Liver (tissue), 9 donors: Measurements from ENCODE around the gene CEACAM21. TPM values are rescaled to one million over a fixed set of nuclear protein-coding genes. Genes with fewer than 3 reads are reported as not detected.

ENCODE experiments used
- DNase-seq: peaks from one replicate; pipeline ENCODE4 v3.0.0-alpha.2; 2017; ENCODE audit warnings: low spot score
- H3K27ac ChIP-seq, 2 donors: one replicate each; pipeline ENCODE4 v1.7.0; 2013; ENCODE audit warnings: inconsistent platforms in 2 of 2, low read length in 2 of 2, control low read depth in 1 of 2, low read depth in 1 of 2, mild to moderate bottlenecking in 1 of 2
- H3K27me3 ChIP-seq, 4 donors: one replicate each; pipeline versions ENCODE4 v1.6.1 to v1.7.0; 2013; ENCODE audit warnings: low read length in 3 of 4, inconsistent platforms in 1 of 4, mild to moderate bottlenecking in 1 of 4, moderate library complexity in 1 of 4; ENCODE audit not compliant: control insufficient read depth in 4 of 4, insufficient read depth in 4 of 4
- H3K36me3 ChIP-seq, 4 donors: one replicate each; pipeline versions ENCODE4 v1.6.1 to v1.7.0; 2013; ENCODE audit warnings: low read length in 3 of 4, mild to moderate bottlenecking in 3 of 4, low read depth in 1 of 4, moderate library complexity in 1 of 4; ENCODE audit not compliant: control insufficient read depth in 4 of 4, insufficient read depth in 3 of 4
- H3K4me1 ChIP-seq, 4 donors: one replicate each; pipeline versions ENCODE4 v1.6.1 to v1.7.0; 2013; ENCODE audit warnings: low read length in 3 of 4, mild to moderate bottlenecking in 3 of 4, moderate library complexity in 1 of 4; ENCODE audit not compliant: control insufficient read depth in 4 of 4, insufficient read depth in 4 of 4
- H3K4me3 ChIP-seq, 3 donors: one replicate each; pipeline versions ENCODE4 v1.6.1 to v1.7.0; 2013; ENCODE audit warnings: low read length in 3 of 3, control low read depth in 1 of 3, low read depth in 1 of 3, mild to moderate bottlenecking in 1 of 3
- H3K9ac ChIP-seq, 2 donors: one replicate each; pipeline ENCODE4 v1.7.0; 2013; ENCODE audit warnings: low read length in 2 of 2, mild to moderate bottlenecking in 2 of 2, moderate library complexity in 2 of 2, control low read depth in 1 of 2, low read depth in 1 of 2
- H3K9me3 ChIP-seq, 4 donors: one replicate each; pipeline versions ENCODE4 v1.6.1 to v1.7.0; 2013; ENCODE audit warnings: low read length in 3 of 4; ENCODE audit not compliant: control insufficient read depth in 4 of 4
- EGR1 ChIP-seq, 2 donors: IDR thresholded peaks; 2 replicates each; pipeline ENCODE4 v1.6.1; 2016 to 2018; ENCODE audit warnings: antibody characterized with exemption in 2 of 2, low read depth in 2 of 2
- FOXA1 ChIP-seq: IDR thresholded peaks from 2 replicates; pipeline ENCODE4 v1.6.1; 2016; ENCODE audit warnings: antibody characterized with exemption
- FOXA2 ChIP-seq: IDR thresholded peaks from 2 replicates; pipeline ENCODE4 v1.6.1; 2016; ENCODE audit warnings: antibody characterized with exemption
- GABPA ChIP-seq, 2 donors: IDR thresholded peaks in 1 of 2; conservative IDR thresholded peaks in 1 of 2; 2 replicates each; pipeline ENCODE4 v1.6.1; 2016; ENCODE audit warnings: antibody characterized with exemption in 2 of 2, mild to moderate bottlenecking in 1 of 2, moderate library complexity in 1 of 2
- HNF4A ChIP-seq, 2 donors: conservative IDR thresholded peaks; 2 replicates each; pipeline ENCODE4 v1.6.1; 2016; ENCODE audit warnings: antibody characterized with exemption in 2 of 2, mild to moderate bottlenecking in 2 of 2
- HNF4G ChIP-seq: IDR thresholded peaks from 2 replicates; pipeline ENCODE4 v1.6.1; 2016; ENCODE audit warnings: antibody characterized with exemption
- JUND ChIP-seq, 2 donors: IDR thresholded peaks; 2 replicates each; pipeline ENCODE4 v1.6.1; 2016; ENCODE audit warnings: antibody characterized with exemption in 2 of 2
- NR2F2 ChIP-seq: IDR thresholded peaks from 2 replicates; pipeline ENCODE4 v1.6.1; 2016; ENCODE audit warnings: antibody characterized with exemption
- RXRA ChIP-seq, 2 donors: IDR thresholded peaks; 2 replicates each; pipeline ENCODE4 v1.6.1; 2017 to 2018; ENCODE audit warnings: antibody characterized with exemption in 2 of 2, mild to moderate bottlenecking in 1 of 2
- SP1 ChIP-seq: IDR thresholded peaks from 2 replicates; pipeline ENCODE4 v1.6.1; 2018; ENCODE audit warnings: antibody characterized with exemption, mild to moderate bottlenecking
- TAF1 ChIP-seq: conservative IDR thresholded peaks from 2 replicates; pipeline ENCODE4 v1.6.1; 2016; ENCODE audit warnings: antibody characterized with exemption, mild to moderate bottlenecking
- YY1 ChIP-seq: IDR thresholded peaks from 2 replicates; pipeline ENCODE4 v1.6.1; 2016; ENCODE audit warnings: antibody characterized with exemption, mild to moderate bottlenecking
- WGBS: extraction: QIAGEN DNeasy Blood & Tissue Kit; methylation state at CpG from one replicate; pipeline ENCODE4 v1.1.7; 2013; 5-methylcytosine and 5-hydroxymethylcytosine counted together
- polyA plus RNA-seq, 2 donors: library from polyadenylated mRNA; stranded (reverse) in 1 of 2; unstranded in 1 of 2; fragments of 200-250 nt in 1 of 2; fragments of >200 nt in 1 of 2; fragmentation: Nextera tagmentation in 1 of 2; extraction: Ambion mirVana in 1 of 2; gene quantifications; one replicate each; pipeline versions ENCODE4 v1.2.1 to v1.2.3, GENCODE V29; 2013 to 2015
- total RNA-seq, 2 donors: library from RNA; depleted of rRNA; stranded (reverse); fragments of >200 nt; gene quantifications; one replicate each; pipeline ENCODE4 v1.2.3, GENCODE V29; 2014
- TF ChIP-seq, protein P1 (sequence below): fragments of 150-350 bp; IDR thresholded peaks from 2 replicates; pipeline ENCODE4 v1.5.1; 2017; ENCODE audit warnings: improper control_type of control experiment, low read depth, low read length; ENCODE audit not compliant: missing input control
- TF ChIP-seq, protein P2 (sequence below): IDR thresholded peaks from 2 replicates; pipeline ENCODE4 v1.6.1; 2016; ENCODE audit warnings: antibody characterized with exemption
- TF ChIP-seq, protein P3 (sequence below): IDR thresholded peaks from 2 replicates; pipeline ENCODE4 v1.6.1; 2016; ENCODE audit warnings: antibody characterized with exemption, mild to moderate bottlenecking
- TF ChIP-seq, protein P4 (sequence below): IDR thresholded peaks from 2 replicates; pipeline ENCODE4 v1.6.1; 2016; ENCODE audit warnings: antibody characterized with exemption
- TF ChIP-seq, protein P5 (sequence below): IDR thresholded peaks from 2 replicates; pipeline ENCODE4 v1.6.1; 2016; ENCODE audit warnings: antibody characterized with exemption
- donor health status: healthy.
- donor health status: healthy.
- donor health status: healthy.
- donor health status: healthy.
- donor health status: healthy.

The CEACAM21 gene
- total and polyA plus RNA-seq, 4 donors, result 0.58 to 2.5 (median 1.8) TPM

DNA sequence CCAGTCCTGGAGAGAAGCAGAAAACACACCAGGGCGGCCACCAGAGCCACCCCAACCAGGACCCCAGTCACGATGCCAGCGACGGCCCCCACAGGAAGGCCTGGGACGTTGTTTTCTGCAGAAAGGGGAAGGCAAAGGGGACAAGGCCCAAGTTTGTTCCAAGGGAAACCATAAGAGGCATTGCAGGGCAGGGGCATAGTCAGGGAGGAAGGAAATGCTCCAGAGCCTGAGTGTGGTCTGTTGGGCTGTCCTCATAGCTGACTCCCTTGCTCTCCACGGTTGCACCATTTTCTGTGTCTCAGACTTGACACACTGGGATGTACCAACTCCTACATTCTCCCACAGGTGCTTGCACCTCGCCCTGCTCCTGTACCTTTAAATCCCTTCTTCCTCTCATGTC is 45.7 kb downstream of the CEACAM21 start:
- TF ChIP-seq FOXA1, result no peak
- TF ChIP-seq, protein P1, sequence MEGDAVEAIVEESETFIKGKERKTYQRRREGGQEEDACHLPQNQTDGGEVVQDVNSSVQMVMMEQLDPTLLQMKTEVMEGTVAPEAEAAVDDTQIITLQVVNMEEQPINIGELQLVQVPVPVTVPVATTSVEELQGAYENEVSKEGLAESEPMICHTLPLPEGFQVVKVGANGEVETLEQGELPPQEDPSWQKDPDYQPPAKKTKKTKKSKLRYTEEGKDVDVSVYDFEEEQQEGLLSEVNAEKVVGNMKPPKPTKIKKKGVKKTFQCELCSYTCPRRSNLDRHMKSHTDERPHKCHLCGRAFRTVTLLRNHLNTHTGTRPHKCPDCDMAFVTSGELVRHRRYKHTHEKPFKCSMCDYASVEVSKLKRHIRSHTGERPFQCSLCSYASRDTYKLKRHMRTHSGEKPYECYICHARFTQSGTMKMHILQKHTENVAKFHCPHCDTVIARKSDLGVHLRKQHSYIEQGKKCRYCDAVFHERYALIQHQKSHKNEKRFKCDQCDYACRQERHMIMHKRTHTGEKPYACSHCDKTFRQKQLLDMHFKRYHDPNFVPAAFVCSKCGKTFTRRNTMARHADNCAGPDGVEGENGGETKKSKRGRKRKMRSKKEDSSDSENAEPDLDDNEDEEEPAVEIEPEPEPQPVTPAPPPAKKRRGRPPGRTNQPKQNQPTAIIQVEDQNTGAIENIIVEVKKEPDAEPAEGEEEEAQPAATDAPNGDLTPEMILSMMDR, result no peak
- no peak for TF ChIP-seq TAF1
- no peak for TF ChIP-seq HNF4A (conservative IDR thresholded peaks at IDR 0.05)
- TF ChIP-seq, protein P2, sequence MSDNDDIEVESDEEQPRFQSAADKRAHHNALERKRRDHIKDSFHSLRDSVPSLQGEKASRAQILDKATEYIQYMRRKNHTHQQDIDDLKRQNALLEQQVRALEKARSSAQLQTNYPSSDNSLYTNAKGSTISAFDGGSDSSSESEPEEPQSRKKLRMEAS, result no peak
- no peak for TF ChIP-seq EGR1 (IDR thresholded peaks at IDR 0.05; ENCODE audit: low read depth in 2 of 2)
- TF ChIP-seq GABPA (IDR thresholded peaks at IDR 0.05 in 1 of 2, conservative IDR thresholded peaks at IDR 0.05 in 1 of 2), result no peak
- no peak for TF ChIP-seq FOXA2
- no peak for TF ChIP-seq NR2F2
- TF ChIP-seq, protein P3, sequence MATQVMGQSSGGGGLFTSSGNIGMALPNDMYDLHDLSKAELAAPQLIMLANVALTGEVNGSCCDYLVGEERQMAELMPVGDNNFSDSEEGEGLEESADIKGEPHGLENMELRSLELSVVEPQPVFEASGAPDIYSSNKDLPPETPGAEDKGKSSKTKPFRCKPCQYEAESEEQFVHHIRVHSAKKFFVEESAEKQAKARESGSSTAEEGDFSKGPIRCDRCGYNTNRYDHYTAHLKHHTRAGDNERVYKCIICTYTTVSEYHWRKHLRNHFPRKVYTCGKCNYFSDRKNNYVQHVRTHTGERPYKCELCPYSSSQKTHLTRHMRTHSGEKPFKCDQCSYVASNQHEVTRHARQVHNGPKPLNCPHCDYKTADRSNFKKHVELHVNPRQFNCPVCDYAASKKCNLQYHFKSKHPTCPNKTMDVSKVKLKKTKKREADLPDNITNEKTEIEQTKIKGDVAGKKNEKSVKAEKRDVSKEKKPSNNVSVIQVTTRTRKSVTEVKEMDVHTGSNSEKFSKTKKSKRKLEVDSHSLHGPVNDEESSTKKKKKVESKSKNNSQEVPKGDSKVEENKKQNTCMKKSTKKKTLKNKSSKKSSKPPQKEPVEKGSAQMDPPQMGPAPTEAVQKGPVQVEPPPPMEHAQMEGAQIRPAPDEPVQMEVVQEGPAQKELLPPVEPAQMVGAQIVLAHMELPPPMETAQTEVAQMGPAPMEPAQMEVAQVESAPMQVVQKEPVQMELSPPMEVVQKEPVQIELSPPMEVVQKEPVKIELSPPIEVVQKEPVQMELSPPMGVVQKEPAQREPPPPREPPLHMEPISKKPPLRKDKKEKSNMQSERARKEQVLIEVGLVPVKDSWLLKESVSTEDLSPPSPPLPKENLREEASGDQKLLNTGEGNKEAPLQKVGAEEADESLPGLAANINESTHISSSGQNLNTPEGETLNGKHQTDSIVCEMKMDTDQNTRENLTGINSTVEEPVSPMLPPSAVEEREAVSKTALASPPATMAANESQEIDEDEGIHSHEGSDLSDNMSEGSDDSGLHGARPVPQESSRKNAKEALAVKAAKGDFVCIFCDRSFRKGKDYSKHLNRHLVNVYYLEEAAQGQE, result no peak

DNA sequence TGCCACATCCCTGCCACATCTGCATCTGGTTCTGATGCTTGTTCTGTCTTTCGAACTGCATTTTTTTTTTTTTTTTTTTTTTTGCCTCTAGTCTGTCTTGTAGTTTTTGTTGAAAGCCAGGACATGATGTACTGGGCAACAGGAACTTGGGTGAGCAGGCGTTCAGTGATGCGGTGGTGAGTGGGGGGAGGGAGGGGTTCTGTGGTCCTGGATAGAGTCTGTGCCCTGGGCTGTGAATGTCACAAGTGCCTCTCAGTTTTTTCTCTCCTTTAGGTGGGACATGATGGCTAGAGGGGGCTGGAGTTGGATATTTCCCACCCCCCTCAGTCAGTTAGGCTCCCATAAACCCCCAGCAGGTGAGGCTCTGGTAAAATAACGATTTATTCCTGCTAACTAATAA is 47.4 kb downstream of the CEACAM21 start:
- no peak overlapping the region for H3K4me3 ChIP-seq
- H3K4me1 ChIP-seq, result peaks cover 0 to 2% (median 0%) of the 10 kb centered on the region in 4 donors
- no peaks in the 10 kb centered on the region for H3K36me3 ChIP-seq
- H3K27ac ChIP-seq, result no peak overlapping the region
- H3K9me3 ChIP-seq, result no peaks in the 10 kb centered on the region
- WGBS, result 62% methylated on average over 4 of the region's 4 CpGs
- peaks cover 0 to 3% (median 1%) of the 10 kb centered on the region in 4 donors for H3K27me3 ChIP-seq
- no peak for DNase-seq
- H3K9ac ChIP-seq, result no peak overlapping the region
- TF ChIP-seq, protein P3, result no peak
- TF ChIP-seq RXRA (IDR thresholded peaks at IDR 0.05) (no peak), HNF4A (conservative IDR thresholded peaks at IDR 0.05) (no peak), SP1 (no peak), GABPA (IDR thresholded peaks at IDR 0.05 in 1 of 2, conservative IDR thresholded peaks at IDR 0.05 in 1 of 2) (no peak), JUND (IDR thresholded peaks at IDR 0.05) (no peak), HNF4G (no peak), YY1 (no peak), NR2F2 (no peak), EGR1 (IDR thresholded peaks at IDR 0.05; ENCODE audit: low read depth in 2 of 2) (no peak)
- TF ChIP-seq, protein P1, result no peak
- TF ChIP-seq, protein P4, sequence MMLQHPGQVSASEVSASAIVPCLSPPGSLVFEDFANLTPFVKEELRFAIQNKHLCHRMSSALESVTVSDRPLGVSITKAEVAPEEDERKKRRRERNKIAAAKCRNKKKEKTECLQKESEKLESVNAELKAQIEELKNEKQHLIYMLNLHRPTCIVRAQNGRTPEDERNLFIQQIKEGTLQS, result no peak
- TF ChIP-seq, protein P2, result no peak
- TF ChIP-seq, protein P5, sequence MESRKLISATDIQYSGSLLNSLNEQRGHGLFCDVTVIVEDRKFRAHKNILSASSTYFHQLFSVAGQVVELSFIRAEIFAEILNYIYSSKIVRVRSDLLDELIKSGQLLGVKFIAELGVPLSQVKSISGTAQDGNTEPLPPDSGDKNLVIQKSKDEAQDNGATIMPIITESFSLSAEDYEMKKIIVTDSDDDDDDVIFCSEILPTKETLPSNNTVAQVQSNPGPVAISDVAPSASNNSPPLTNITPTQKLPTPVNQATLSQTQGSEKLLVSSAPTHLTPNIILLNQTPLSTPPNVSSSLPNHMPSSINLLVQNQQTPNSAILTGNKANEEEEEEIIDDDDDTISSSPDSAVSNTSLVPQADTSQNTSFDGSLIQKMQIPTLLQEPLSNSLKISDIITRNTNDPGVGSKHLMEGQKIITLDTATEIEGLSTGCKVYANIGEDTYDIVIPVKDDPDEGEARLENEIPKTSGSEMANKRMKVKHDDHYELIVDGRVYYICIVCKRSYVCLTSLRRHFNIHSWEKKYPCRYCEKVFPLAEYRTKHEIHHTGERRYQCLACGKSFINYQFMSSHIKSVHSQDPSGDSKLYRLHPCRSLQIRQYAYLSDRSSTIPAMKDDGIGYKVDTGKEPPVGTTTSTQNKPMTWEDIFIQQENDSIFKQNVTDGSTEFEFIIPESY, result no peak

More for the DNA sequence above, 45.7 kb downstream of the CEACAM21 start:
- no peaks in the 10 kb centered on the region for H3K36me3 ChIP-seq
- H3K27ac ChIP-seq, result no peak overlapping the region
- H3K9ac ChIP-seq, result no peak overlapping the region
- peaks cover 0 to 3% (median 0%) of the 10 kb centered on the region in 4 donors for H3K27me3 ChIP-seq
- WGBS, result 52% methylated on average over 7 of the region's 7 CpGs
- no peaks in the 10 kb centered on the region for H3K9me3 ChIP-seq
- H3K4me3 ChIP-seq, result no peak overlapping the region
- H3K4me1 ChIP-seq, result peaks cover 0 to 2% (median 0%) of the 10 kb centered on the region in 4 donors
- no peak for DNase-seq
